Smooth muscle cell (in vitro differentiated cells): Measurements from ENCODE around the gene KRT13. TPM values are rescaled to one million over a fixed set of nuclear protein-coding genes. Genes with fewer than 3 reads are reported as not detected.

ENCODE experiments used
- DNase-seq: peaks from one replicate; lab custom pipeline; 2025; ENCODE audit not compliant: unreplicated experiment; lab: John Stamatoyannopoulos, UW
- H2AFZ ChIP-seq: fragments of 200-600 bp; sonication (generic); 2 replicates; pipeline ENCODE4 v1.6.0; 2016; ENCODE audit warnings: antibody characterized with exemption, low read depth, mild to moderate bottlenecking
- H3F3A ChIP-seq: fragments of 200-600 bp; sonication (generic); 2 replicates; pipeline ENCODE4 v1.6.0; 2017; ENCODE audit warnings: antibody characterized with exemption, low read depth
- H3K27ac ChIP-seq: fragments of 200-600 bp; sonication (generic); 2 replicates; pipeline ENCODE4 v1.5.1; 2016; ENCODE audit warnings: low read depth, mild to moderate bottlenecking
- H3K27me3 ChIP-seq: fragments of 200-600 bp; sonication (generic); 2 replicates; pipeline ENCODE4 v1.6.1; 2016; ENCODE audit warnings: low read depth, mild to moderate bottlenecking
- H3K36me3 ChIP-seq: fragments of 200-600 bp; sonication (generic); 2 replicates; pipeline ENCODE4 v1.5.1; 2016; ENCODE audit warnings: low read depth
- H3K4me1 ChIP-seq: fragments of 200-600 bp; sonication (generic); 2 replicates; pipeline ENCODE4 v1.5.1; 2016; ENCODE audit warnings: low read depth
- H3K4me2 ChIP-seq: fragments of 200-600 bp; sonication (generic); 2 replicates; pipeline ENCODE4 v1.6.0; 2016; ENCODE audit warnings: mild to moderate bottlenecking
- H3K4me3 ChIP-seq: fragments of 200-600 bp; sonication (generic); 2 replicates; pipeline ENCODE4 v1.5.1; 2016; ENCODE audit warnings: mild to moderate bottlenecking
- H3K79me2 ChIP-seq: fragments of 200-600 bp; sonication (generic); 2 replicates; pipeline ENCODE4 v1.6.0; 2016; ENCODE audit warnings: low read depth, mild to moderate bottlenecking
- H3K9ac ChIP-seq: fragments of 200-600 bp; sonication (generic); 2 replicates; pipeline ENCODE4 v1.6.0; 2016; ENCODE audit warnings: low read depth
- H3K9me3 ChIP-seq: fragments of 200-600 bp; sonication (generic); replicated peaks from 2 replicates; pipeline ENCODE4 v1.5.1; 2016; ENCODE audit warnings: low read depth
- H4K20me1 ChIP-seq: fragments of 200-600 bp; sonication (generic); 2 replicates; pipeline ENCODE4 v1.6.0; 2016; ENCODE audit warnings: low read depth
- CTCF ChIP-seq: fragments of 200-600 bp; sonication (generic); IDR thresholded peaks from 2 replicates; pipeline ENCODE4 v1.5.1; 2017; ENCODE audit warnings: borderline replicate concordance, mild to moderate bottlenecking, antibody characterized with exemption; ENCODE audit not compliant: insufficient read depth, poor library complexity, severe bottlenecking
- WGBS: methylation state at CpG from one replicate; pipeline ENCODE4 v1.1.7; 2016; ENCODE audit warnings: low lambda C conversion rate; 5-methylcytosine and 5-hydroxymethylcytosine counted together
- polyA plus RNA-seq: library from polyadenylated mRNA; unstranded; fragments of >200 nt; fragmentation: Nextera tagmentation; extraction: Ambion mirVana; gene quantifications from 2 replicates; pipeline ENCODE4 v1.2.1, GENCODE V29; 2016
- total RNA-seq: library from RNA; depleted of rRNA; stranded (reverse); fragments of >200 nt; gene quantifications from 2 replicates; pipeline ENCODE4 v1.2.3, GENCODE V29; 2014

KRT13 gene
- total and polyA plus RNA-seq, 2 experiments from 2014 or later = 3.8 to 5.2 TPM

- Histone ChIP-seq H3K27me3 (no peaks in the 10 kb centered on the region), H3K4me1 (no peaks in the 10 kb centered on the region), H3K36me3 (no peaks in the 10 kb centered on the region), H3K27ac (no peak overlapping the region), H3K4me3 (no peak overlapping the region), H4K20me1 (no peaks in the 10 kb centered on the region), H3F3A (no peaks in the 10 kb centered on the region), H3K9ac (no peak overlapping the region), H3K79me2 (no peaks in the 10 kb centered on the region), H3K9me3 (no peaks in the 10 kb centered on the region), H3K4me2 (no peak overlapping the region), H2AFZ (no peak overlapping the region)
- no peak for DNase-seq
- WGBS = 92% methylated on average over 22 of the region's 22 CpGs
- TF ChIP-seq CTCF = no peak
These were observed 28.3 kb downstream of the KRT13 start for GRCh38 chr17:41476866-41477815.

GRCh38 chr17:41475421-41475820 lies 30.0 kb downstream of the KRT13 start:
- TF ChIP-seq CTCF = no peak
- no peak for DNase-seq
- Histone ChIP-seq H3K79me2 (no peaks in the 10 kb centered on the region), H3K9ac (no peak overlapping the region), H3K27me3 (no peaks in the 10 kb centered on the region), H3K4me2 (no peak overlapping the region), H3K36me3 (no peaks in the 10 kb centered on the region), H3K9me3 (no peaks in the 10 kb centered on the region), H4K20me1 (no peaks in the 10 kb centered on the region), H3K27ac (no peak overlapping the region), H3K4me3 (no peak overlapping the region), H3K4me1 (no peaks in the 10 kb centered on the region), H3F3A (no peaks in the 10 kb centered on the region), H2AFZ (no peak overlapping the region)
- 98% methylated on average over 4 of the region's 4 CpGs for WGBS

GRCh38 chr17:41474863-41475262 lies 30.5 kb downstream of the KRT13 start:
- WGBS = 78% methylated on average over 8 of the region's 8 CpGs
- Histone ChIP-seq H3K27ac (no peak overlapping the region), H2AFZ (no peak overlapping the region), H3F3A (no peaks in the 10 kb centered on the region), H3K9me3 (no peaks in the 10 kb centered on the region), H3K9ac (no peak overlapping the region), H3K79me2 (no peaks in the 10 kb centered on the region), H3K4me1 (no peaks in the 10 kb centered on the region), H3K4me2 (no peak overlapping the region), H3K27me3 (no peaks in the 10 kb centered on the region), H4K20me1 (no peaks in the 10 kb centered on the region), H3K36me3 (no peaks in the 10 kb centered on the region), H3K4me3 (no peak overlapping the region)
- no peak for DNase-seq
- no peak for TF ChIP-seq CTCF

- Histone ChIP-seq H2AFZ (no peak overlapping the region), H3K36me3 (no peaks in the 10 kb centered on the region), H4K20me1 (no peaks in the 10 kb centered on the region), H3K4me1 (no peaks in the 10 kb centered on the region), H3K4me2 (no peak overlapping the region), H3K27me3 (no peaks in the 10 kb centered on the region), H3K27ac (no peak overlapping the region), H3F3A (no peaks in the 10 kb centered on the region), H3K9ac (no peak overlapping the region), H3K4me3 (no peak overlapping the region), H3K9me3 (no peaks in the 10 kb centered on the region), H3K79me2 (no peaks in the 10 kb centered on the region)
- TF ChIP-seq CTCF = no peak
- no peak for DNase-seq
These were observed 37.1 kb downstream of the KRT13 start for GRCh38 chr17:41468346-41468745.
